WI38 (cell line): ENCODE data around the gene TCF4.

Experiments used
- H3K4me3 ChIP-seq: 2 replicates; pipeline ENCODE4 v1.5.1; 2011; ENCODE audit warnings: low read depth, mild to moderate bottlenecking, control low read depth, low read length
- CTCF ChIP-seq: IDR thresholded peaks from 2 replicates; pipeline ENCODE4 v1.5.1; 2012; ENCODE audit warnings: low read depth, mild to moderate bottlenecking, control low read depth, low read length

The TCF4 gene

GRCh38 chr18:55179425-55179824 is 408.6 kb downstream of the TCF4 start:
- no peak overlapping the region for H3K4me3 ChIP-seq
- TF ChIP-seq CTCF = no peak

- TF ChIP-seq CTCF = no peak
Measured at GRCh38 chr18:55173291-55173690, 414.7 kb downstream of the TCF4 start.

More at GRCh38 chr18:55173291-55173690, 414.7 kb downstream of the TCF4 start:
- no peak overlapping the region for H3K4me3 ChIP-seq
